Left ventricle myocardium superior (tissue), 1 donor: Measurements from ENCODE around the gene EID1. TPM values are rescaled to one million over a fixed set of nuclear protein-coding genes. Genes with fewer than 3 reads are reported as not detected.

Experiments used
- total RNA-seq: library from RNA; stranded (reverse); fragmentation: NEBNext Ultra II Directional; extraction: Animal tissue kit (Norgen Biotek cat#: 25700); gene quantifications from one replicate; pipeline ENCODE4 v1.2.1, GENCODE V29; 2021
- donor health status: DM: no; HTN: yes; CAD: no; lungs with severe emphysema.

Gene EID1
- total RNA-seq, 1 donor from 2014 or later: 223 TPM

Other genes with a start within 250 kb of the EID1 start
- 27.6 TPM for gene FBN1, start 232.4 kb upstream of the EID1 start, total RNA-seq
- 1.3 TPM for gene CEP152, start 67.1 kb upstream of the EID1 start, total RNA-seq
- 2.4 TPM for gene SHC4, start 85.8 kb downstream of the EID1 start, total RNA-seq
- gene SECISBP2L, start 168.3 kb downstream of the EID1 start, total RNA-seq: 42.7 TPM